ENCODE data around the gene CTU2. TPM values are rescaled to one million over a fixed set of nuclear protein-coding genes. Genes with fewer than 3 reads are reported as not detected.
A peak's percentile ranks its signal among the peaks of the same experiment; 100 is the strongest.

The CTU2 gene
- total RNA-seq, 1 donor from 2014 or later, result 6.5 TPM

DNA sequence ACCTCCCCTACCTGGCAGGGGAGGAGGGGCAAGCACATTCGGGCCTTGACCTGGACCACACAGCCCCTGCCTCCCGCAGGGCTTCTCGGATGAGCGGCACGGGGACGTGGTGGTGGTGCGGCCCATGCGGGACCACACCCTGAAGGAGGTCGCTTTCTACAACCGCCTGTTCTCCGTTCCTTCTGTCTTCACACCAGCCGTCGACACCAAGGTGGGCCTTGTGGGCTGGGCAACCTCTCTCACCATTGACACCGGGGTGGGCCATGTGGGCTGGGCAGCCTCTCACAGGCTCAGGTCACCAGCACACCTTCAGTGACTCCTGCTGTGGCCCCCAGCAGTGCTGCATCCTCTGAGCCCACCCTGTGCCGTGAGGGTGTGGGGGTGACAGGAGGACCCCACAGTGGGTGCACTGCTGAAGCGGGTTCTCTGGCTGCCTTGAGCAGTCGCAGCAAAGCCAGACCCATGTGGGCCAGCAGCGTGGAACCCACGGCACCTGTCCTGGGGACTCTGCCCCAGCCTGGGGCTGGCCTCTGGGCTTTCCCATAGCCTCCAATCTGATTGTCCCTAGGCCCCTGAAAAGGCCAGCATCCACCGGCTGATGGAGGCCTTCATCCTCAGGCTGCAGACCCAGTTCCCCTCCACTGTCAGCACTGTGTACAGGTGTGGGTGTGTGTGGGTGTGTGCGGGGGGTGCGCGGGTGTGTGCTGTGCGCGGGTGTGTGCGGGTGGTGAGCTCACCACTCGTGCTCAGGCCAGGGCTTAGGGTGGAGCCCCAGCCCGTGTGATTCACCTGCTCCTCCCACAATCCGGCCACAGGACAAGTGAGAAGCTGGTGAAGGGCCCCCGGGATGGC, 7.5 kb downstream of the CTU2 start:
- DNase-seq (ENCODE audit: low read depth in 2 of 2), result peak in 1 of 2 donors; percentile 29

DNA sequence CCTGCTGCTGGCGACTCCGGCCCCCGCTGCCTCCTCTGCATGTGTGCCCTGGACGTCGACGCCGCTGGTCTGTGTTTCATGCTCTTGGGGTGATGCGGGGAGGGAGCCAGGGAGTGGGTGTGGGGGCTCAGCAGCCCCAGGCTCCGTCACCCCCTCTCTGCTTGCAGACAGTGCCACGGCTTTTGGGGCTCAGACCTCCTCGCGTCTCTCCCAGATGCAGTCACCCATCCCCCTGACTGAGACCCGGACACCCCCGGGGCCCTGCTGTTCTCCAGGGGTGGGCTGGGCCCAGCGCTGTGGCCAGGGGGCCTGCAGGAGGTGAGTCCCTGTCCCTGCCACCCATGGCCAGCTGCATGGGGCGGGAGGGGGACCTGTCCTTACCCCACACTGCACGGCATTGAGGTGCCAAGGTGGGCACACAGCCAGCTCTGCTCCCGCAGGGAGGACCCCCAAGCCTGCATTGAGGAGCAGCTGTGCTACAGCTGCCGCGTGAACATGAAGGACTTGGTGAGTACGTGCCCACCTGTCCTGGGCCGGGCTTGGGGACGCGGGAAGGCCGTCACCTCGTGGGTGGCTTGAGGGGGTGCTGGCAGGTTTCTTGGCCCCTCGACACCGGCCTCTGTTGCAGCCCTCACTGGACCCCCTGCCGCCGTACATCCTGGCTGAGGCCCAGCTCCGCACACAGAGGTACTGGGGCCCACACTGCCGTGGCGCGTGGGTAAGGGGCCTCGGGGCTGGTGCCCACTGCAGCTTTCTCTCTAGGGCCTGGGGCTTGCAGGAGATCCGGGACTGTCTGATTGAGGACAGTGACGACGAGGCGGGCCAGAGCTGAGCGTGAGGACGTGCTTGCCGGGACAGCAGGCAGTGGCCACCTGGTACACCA, 8.4 kb downstream of the CTU2 start:
- no peak for DNase-seq (ENCODE audit: low read depth in 2 of 2)

GRCh38 chr16:88715312-88716190, 9.2 kb downstream of the CTU2 start:
- DNase-seq (ENCODE audit: low read depth in 2 of 2), result no peak

- DNase-seq (ENCODE audit: low read depth in 2 of 2), result no peak
These were observed 9.9 kb downstream of the CTU2 start for GRCh38 chr16:88716201-88716600.

GRCh38 chr16:88716601-88717001, 10.3 kb downstream of the CTU2 start:
- no peak for DNase-seq (ENCODE audit: low read depth in 2 of 2)

GRCh38 chr16:88718178-88718577, 11.9 kb downstream of the CTU2 start:
- peak in 1 of 2 donors; percentile 52 for DNase-seq (ENCODE audit: low read depth in 2 of 2)

DNA sequence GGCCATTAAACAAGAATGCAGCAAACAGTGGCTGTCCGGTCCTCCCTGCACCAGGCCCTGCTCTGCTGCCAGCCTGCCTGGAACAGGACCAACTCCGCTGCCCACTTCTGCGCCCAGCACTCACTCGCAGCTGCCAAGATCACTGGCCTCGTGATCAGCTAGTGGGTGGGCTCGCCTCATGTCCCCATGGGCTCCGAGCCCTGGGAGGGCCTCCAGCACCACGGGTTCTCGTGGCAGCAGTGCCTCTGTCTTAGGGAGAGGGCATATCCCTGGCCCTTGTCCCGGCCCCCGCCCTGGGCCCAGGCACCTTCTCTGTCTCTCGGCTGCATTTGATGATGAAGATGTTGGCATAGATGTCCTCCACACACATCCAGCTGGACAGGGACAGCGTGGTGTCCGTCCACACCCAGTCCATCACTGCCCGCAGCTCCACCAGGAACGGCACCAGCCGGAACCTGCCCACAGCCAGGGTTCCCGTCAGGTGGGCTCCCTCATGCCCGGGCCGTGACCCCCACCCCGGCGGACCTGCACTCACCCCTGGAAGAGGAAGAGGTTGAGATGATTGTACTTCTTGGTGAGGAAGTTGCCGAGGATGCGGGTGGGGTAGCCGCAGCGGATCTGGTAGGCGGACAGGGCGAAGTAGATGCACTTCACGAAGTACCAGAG, 13.1 kb downstream of the CTU2 start:
- no peak for DNase-seq (ENCODE audit: low read depth in 2 of 2)

DNA sequence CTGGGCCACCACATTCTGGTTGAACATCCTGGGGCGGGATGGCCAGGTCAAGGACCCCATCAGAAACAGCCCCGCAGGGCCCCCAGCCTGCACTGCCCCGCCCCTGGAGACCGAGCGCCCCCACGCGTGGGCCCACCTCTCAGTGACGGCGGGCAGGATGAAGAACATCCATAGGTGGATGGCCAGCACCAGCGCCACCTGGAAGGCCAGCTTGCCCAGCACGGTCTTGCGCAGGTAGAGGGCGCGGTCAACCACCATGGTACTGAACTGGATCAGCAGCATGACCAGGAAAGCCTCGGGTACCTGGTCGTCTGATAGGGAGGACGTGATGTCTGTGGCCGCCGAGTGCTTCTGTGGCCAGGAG, 13.6 kb downstream of the CTU2 start:
- no peak for DNase-seq (ENCODE audit: low read depth in 2 of 2)

- no peak for DNase-seq (ENCODE audit: low read depth in 2 of 2)
These were observed 14.2 kb downstream of the CTU2 start for GRCh38 chr16:88720396-88720970.

DNA sequence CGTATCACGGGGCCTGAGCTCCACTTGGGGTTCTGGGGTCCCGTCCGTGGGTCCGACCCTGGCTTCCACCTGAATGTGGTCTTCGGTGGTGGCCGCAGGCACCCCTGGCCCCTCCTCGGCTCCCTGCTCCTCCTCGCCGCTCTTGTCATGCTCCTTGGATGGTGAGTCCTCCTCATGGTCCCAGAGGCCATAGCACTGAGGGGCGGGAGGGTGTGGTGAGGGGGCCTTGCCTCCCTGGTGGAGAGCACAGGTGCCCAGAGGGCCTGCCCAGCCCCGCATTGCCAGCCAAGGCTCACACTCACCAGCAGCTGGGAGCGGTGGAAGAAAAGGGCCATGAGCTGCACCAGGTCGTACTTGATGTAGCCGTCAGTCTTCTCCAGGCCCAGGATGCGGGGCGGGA, 14.9 kb downstream of the CTU2 start:
- no peak for DNase-seq (ENCODE audit: low read depth in 2 of 2)

DNA sequence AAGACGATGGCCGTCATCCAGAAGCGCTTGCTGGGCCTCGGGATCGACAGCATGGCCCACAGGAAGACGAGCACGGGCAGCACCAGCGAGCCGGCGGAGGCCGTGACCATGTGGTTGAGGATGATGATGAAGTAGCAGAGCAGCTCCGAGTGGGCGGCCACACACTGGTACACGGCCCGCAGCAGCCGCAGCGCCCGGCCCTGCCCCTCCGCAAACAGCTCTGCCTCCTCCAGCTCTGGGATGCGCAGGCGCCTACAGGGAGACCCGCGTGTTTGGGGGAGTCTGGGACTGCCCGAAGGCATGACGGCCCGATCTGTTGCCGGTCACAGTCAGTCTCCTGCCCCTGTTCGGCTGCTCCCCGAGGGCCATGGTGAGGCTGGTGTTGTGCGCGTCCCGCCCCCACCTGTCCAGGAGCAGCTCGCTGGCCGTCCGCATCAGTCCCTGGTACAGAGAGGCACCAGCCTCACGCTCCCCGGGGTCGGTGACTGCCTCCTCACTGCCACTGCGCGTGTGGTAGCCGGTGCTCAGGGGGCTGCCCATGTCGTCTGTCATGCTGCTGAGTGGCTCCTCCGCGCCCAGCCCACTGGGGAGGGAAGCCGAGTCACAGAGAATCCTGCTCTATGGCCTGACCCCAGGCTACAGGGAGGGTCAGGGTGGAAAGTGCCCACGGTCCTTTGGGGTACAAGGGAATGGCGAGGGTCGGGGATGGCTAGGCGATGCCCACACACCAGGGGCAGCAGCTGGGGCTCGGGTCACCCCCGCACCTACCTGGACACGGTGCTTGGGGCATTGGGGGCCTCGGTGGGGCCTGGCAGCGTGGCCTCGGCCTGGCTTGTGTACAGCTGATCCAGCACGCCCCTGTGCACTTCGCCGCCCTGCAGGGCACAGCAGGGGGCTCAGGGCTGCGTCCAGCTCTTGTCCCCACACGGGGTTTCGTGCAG, 15.8 kb downstream of the CTU2 start:
- no peak for DNase-seq (ENCODE audit: low read depth in 2 of 2)

DNA sequence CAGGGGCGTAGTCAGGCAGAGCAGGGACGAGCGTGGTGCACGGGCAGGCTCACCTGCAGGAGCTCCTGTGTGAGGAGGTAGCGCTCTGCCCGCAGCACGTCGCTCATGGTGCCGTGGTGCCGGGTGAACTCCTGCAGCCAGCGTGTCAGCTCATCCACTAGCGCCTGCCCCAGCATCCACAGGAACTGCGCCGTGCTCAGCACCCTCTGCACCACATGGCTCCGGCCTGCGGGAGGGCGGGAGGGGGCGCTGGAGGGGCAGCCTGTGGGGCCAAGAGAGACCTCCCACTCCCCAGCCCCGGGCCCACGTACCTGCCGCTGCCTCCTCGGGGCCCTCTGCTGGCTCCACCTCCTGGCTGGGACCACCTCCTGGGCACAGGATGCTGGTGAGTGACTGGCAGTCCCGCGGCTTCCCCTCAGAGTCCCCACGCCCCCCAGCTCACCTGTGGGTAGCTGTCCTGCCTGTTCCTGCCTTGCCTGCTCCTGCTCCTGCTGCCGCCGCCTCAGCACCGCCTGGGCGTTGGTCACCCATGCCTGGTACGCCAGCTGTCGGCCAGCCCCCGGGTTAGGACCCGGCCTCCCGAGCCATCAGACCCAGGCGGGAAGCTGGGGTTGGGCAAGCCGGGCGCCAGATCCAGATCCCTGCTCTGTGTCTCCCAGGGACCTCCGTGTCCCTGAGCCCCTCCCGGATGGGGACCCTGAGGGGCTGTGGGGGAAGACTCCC, 16.6 kb downstream of the CTU2 start:
- no peak for DNase-seq (ENCODE audit: low read depth in 2 of 2)

DNA sequence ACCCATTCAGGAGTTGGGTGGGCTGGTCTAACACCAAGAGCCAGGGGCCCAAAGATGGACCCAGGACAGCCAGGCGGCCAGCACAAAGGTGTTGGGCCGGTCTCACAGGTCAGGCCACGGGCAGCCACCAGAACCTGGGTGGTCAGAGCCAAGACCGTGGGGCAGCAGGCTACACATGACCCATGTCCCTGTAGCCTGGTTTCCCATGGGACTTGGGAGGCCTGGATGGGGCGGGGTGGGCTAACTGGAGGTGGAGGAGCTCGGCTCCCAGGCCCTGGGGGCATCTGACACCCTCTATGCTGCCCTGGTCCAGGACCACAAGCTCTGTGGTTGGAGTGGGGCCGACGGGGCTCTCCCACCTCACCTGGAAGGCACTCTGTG, 17.2 kb downstream of the CTU2 start:
- no peak for DNase-seq (ENCODE audit: low read depth in 2 of 2)

- no peak for DNase-seq (ENCODE audit: low read depth in 2 of 2)
These were observed 17.6 kb downstream of the CTU2 start for GRCh38 chr16:88723911-88724310.

DNA sequence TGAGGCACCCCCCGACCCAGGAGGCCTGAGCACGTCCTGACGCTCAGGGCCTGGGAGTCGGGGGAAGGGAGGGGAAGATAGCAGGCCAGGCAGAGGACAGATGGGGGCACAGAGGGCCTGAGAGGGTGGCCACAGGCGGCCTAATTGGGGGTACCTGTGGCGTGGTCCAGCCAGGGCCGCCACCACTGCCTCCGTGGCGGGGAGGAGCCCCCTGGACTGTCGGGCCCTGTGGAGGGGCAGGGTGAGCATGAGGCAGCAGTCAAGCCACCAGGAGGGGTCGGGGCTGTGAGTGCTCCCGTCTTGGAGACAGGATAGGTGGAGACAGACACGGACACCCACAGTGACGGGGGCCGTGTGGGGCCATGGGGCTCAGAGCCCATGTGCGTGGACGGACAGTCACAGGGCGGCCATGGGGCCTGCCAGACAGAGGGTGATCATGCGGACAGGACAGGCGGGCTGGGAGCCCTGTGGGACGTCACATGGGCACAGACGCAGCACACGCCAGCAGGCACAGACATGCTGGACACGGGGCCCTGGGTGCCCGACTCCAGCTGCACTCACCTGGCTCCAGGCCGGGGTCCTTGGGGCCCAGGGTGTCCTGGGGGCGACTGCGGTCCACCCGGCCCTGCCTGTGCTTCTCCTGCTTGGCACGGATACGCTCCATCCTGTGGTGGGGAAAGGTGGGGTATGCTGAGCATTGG, 18.7 kb downstream of the CTU2 start:
- no peak for DNase-seq (ENCODE audit: low read depth in 2 of 2)

GRCh38 chr16:88725609-88726407, 19.5 kb downstream of the CTU2 start:
- DNase-seq (ENCODE audit: low read depth in 2 of 2), result no peak

DNA sequence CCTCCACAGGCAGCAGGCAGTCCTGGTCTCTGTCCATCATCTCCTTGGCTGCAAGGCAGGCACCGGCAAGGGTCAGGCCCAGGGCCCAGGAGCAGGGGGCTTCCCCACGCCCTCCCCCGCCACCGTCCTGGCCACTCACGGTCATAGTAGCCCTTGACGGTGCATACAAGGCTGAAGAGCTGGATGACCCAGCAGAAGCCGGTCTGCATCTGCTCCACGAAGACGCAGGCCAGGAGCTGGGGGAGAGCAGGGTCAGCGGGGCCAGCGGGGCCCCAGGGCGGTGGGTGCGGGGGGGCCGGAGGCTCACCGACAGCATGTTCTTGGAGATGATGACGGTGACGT, 20.1 kb downstream of the CTU2 start:
- DNase-seq (ENCODE audit: low read depth in 2 of 2), result no peak

GRCh38 chr16:88726981-88727380, 20.7 kb downstream of the CTU2 start:
- DNase-seq (ENCODE audit: low read depth in 2 of 2), result no peak

All from lung microvascular endothelial cell (primary cell).